ENCODE measurements around the gene ICE1.
"Not testable (repeated sequence)": the region's sequence is repeated elsewhere in the genome, so short reads cannot be mapped to it uniquely, and the experiment has no call there.

Gene ICE1, protein sequence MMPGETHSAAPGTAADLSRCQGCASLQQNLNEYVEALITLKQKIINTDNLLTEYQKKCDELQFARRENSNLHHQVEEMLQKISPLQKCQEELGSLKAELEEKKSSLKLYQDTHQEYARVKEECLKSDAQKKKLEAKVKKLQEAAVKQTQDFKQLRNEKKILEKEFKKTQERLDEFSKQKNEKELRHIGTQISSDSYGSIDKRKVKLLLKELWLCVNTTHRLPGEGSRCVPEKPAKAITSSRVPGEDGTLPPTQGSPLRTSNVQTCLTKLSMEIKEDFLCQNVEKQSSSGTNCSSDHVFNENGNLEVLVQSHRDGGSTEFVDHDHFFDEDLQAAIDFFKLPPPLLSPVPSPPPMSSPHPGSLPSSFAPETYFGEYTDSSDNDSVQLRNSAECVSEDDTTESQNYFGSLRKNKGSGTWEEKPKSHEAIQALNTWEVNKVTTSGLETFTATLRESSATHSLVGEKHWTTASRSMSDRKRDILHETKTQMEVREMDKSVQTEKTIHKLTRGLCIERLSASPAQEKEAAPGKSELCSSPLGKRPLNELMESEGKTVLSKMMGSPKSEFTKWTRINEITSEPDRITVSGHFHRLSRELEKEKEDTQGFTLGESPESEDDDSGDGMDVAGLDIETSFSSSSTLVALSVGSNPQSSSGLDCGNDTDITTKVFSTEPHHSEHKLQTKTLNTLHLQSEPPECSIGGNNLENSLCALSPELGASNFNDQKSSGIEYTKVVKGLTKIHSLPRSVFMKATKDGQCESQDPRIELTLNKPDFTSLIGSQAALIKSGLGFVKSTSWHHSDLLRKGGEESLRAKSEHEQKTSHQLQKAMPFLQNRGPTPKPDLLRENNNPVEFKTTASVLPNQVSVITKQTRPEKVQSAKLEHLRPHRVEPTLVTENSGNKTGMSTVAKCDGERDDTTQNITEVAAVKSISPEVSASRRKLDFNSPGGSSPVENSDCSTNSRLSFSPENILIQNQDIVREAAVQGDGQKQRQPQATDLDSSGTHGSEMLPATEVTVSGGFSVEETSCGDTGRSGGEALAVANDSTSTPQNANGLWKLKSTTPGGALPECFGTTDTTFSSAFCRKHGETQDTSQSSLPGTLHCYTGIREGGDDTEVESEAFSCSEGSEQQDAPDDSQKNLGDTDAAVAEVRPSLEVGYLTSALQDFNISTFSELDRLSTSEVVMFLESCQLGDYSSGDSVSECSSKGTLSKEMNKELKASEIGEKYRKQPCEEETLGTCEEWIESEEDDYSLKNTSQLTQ (N-terminal part only)

GRCh38 chr5:5421961-5422818 lies at the start of gene ICE1:
ICE1 (plus strand) TSS chr5:5422677; CDS start chr5:5422916, 239 bp downstream.
- DNase-seq: peak; percentile 96 to 97

GRCh38 chr5:5372930-5373329 lies 49.5 kb upstream of the ICE1 start:
- DNase-seq: no peak

- no peak for DNase-seq
Observed at GRCh38 chr5:5373351-5373989, 49.0 kb upstream of the ICE1 start.

DNA sequence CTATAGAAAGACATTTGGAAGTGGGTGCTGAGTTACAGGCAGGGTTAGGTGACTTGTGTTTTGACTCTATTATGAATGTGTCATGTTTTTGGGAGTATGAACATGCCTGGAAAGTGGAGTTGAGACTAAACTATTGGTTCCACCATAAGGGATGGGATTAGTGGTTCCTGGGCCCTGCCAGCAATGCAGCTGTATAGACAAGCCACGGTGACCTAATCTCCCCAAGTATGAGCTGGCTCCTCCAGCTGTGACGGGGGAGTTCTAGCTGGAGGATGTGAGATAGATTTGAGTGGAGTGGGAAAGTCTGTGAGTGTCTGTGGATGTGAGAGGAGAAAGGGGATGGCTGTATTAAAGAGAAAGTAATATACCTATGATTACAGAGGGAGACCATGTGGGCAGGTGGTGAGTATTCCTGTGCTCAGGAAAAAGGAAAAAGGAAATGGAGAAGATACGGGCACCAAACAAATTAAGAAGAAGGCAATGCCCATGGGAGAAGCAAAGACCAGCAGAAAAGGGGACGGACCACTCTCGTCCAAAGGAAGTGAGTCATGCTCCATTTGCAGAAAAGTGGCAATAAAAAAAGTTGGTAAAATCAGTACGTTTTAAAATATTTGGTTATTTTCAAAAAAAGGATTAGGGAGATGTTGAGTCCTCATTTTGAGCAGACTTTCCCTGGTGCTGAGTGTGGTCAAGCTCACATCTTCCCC lies 48.3 kb upstream of the ICE1 start:
- DNase-seq: no peak

DNA sequence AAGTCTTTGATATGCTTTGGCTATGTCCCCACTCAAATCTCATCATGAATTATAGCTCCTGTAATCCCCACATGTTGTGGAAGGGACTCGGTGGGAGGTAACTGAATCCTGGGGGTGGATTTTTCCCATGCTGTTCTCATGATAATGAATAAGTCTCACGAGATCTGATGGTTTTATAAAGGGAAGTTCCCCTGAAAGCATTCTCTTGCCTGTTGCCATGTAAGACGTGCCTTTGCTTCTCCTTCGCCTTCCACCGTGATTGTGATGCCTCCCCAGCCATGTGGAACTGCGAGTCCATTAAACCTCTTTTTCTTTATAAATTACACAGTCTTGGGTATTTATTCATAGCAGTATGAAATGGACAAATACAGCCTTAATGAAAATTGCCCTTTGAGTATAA lies 44.7 kb upstream of the ICE1 start:
- DNase-seq: no peak

DNA sequence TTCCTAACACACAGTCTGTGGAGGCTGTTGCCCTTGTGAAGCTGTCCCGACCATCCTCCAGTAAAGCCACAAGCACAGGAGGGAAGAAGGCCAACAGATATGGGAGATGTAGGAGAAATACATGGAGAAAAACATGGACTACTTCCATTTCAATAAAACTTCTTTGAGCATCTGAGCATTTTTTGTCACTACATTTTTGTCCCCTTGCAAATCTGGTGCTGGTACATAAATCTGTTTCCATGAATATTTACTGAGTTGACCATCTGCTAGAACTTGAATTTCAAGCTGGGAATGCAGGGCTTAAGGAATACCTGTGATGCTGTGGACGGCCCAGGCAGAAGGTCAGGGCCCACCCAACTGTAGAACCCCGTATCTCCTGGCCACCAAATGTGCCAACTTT lies 43.9 kb upstream of the ICE1 start:
- DNase-seq: no peak

DNA sequence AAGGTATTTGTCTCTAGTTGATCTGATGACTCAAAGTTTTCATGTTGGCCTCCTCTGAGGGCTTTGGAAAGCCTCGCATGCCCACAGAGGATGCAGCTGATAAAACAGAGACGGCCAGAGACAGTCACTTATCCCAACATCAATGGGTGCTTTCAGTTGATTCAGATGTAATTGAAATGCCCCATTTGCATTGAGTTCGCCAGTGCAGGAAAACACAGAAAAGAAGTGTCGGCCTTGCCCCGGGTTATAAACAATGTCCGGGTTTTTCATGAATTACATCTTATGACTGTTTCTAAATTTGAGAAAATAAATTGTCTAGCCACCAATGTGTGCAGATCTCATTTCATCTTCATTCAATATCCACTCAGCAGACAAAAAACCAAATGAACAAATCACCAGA lies 42.2 kb upstream of the ICE1 start:
- no peak for DNase-seq

DNA sequence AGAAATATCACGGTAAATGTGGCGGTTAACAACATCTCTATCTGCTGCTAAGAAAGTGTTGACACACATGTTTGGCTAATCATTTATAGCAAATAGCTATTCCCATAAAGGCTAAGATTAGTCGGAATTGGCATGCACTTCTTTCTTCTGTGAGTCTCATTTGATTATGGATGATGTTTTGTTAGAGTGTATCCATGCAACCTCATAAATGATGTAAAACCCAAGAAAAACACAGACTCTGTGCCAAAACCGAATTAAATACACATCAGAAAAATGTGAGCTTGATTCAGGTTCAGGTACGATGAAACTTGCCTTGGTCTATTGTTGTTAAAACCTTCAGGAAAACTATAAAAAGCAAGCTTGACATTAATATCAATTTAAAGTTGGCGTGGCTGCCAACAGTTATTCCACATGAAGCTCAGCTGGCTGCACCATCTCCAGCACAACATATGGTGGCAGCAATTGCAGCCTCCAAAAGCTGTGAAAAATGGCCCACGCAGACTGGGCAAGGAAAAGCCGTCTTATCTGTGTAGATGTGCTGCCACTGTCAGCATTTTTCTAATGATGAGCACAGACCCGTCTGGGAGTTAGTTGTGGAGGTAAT lies 41.1 kb upstream of the ICE1 start:
- no peak for DNase-seq

DNA sequence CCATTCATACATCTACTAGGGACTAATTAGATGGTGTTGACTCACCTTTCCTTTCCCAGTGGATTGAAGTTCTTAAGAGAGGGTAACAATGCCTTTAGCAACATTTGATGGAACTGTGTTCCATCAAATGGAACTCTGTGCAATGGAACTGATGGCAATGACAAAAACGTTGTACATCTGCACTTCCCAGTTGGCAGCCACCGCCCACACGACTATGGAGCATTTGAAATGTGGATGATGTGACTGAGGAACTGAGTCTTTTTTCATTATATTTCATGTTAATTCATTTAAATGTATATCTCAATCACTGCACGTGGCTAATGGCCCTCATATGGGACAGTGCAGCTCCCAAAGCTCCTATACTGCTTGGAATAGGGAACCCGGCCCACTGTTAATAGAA lies 39.0 kb upstream of the ICE1 start:
- no peak for DNase-seq

GRCh38 chr5:5384660-5385330 lies 37.7 kb upstream of the ICE1 start:
- DNase-seq: no peak

DNA sequence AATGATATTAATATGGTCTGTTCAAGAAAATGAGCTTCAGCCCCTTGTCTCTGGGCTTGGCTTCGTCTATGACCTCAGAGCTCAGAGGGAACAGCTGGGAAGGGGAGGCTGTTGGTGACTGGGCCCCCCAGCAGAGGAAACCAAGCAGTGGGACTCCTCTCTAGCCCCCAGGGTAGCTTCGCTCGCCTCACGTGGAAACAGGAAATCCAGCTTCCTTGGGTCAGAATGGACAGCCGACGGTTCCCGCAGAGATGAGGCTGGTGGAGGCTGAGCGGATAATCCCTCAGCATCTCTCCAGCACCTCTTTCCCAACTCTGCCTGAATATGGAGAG lies 37.2 kb upstream of the ICE1 start:
- no peak for DNase-seq

DNA sequence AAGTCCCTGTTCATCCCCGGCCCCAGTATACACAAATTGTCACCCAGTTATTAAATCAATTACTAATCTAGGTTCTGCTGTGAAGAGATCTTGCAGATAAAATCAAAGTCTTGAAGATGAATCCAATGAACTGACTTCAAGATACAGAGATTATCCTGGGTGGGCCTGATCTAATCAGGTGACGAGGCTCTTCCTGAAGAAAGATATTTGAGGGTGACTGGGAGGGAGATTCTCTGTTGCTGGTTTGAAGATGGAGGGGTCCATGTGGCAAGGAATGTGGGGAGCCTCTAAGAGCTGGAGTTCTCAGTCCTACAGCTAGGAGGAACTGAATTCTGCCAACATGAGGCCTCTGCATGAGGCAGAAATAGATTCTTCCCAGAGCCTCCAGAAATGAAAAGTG lies 36.1 kb upstream of the ICE1 start:
- DNase-seq: no peak

GRCh38 chr5:5387192-5387591 lies 35.3 kb upstream of the ICE1 start:
- no peak for DNase-seq

DNA sequence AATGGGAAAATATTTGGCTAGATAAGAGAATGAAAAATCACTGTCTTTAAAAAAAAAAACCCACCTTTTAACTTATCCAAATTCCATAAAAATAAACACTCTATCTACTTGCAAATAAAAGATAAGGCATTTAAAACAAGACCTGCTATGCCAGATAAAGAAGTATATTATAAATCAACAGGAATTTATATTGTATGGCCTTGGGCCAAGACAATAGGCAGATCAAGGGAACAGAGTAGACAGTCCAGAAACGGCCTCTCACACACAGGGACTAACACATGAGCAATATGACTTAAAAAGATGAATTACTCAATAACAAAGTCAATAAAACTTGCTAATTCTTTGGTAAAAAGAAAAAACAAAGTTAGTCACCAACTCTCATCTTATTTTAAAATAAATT lies 34.7 kb upstream of the ICE1 start:
- no peak for DNase-seq

- DNase-seq: not testable (repeated sequence)
Observed at GRCh38 chr5:5390121-5390869, 32.2 kb upstream of the ICE1 start.

DNA sequence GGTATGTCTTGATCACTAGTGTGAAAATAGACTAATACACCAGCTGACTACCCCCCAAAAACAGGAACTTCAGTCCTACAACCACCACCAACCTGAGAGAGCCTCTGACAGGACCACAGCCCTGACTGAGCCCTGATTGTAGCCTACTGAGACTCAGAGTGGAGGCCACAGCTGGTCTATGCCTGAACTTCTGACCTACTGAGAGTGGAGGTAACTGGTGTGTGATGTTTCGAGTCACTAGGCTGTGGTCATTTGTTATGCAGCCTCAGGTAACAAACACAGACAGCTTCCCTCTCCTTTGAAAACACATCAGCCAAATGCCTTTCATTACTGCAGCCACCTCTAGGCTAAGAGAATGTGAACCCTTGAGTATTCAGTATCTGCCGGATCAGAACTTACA lies 30.0 kb upstream of the ICE1 start:
- DNase-seq: not testable (repeated sequence)

DNA sequence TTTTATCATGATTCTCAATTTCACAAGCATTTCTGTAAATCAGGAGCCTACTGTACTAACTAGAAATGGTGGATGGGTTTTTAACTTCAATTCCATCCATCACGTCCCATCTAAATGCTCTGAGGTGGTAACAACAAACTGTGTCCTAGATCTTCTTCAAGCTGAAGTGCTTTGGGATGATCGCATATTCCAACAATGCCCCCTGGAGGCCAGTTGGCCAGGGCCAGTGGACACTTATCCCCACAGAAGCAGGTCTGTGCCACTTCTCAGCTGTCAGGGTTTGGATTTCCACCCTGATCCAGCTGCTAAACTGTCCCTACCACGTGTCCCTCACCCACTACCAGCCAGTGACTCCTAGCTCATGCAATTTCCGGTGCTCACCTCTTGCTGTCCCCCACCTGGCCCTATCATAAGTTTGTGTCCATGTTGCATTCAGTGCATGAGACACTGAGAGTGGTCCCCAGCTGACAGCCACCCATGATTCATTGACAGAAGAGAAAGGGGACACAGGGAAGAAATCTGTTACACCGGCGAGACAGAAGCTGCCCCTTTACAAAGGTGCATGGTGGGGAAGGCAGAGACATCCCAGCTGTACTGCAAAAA lies 28.0 kb upstream of the ICE1 start:
- peak in 1 of 2 donors; percentile 4 for DNase-seq

DNA sequence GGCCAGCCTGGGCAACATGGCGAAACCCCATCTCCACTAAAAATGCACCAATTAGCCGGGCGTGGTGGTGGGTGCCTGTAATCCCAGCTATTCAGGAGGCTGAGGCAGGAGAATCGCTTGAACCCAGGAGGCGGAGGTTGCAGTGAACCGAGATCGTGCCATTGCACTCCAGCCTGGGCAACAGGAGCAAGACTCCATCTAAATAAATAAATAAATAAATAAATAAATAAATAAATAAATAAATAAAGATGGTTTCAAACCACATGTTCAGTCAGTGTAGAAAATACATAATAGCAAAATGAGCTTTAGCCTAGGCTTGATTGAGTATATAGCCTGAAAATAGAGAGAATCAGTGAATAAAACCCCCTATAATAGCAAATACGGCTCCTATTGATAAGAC lies 27.4 kb upstream of the ICE1 start:
- DNase-seq: not testable (repeated sequence)

GRCh38 chr5:5398071-5398470 lies 24.4 kb upstream of the ICE1 start:
- DNase-seq: no peak

Measured in CD4-positive, alpha-beta T cell treated with Interleukin-1 beta for 1 hour (primary cell).